GM12801 (cell line): ENCODE measurements around the gene CALHM3.

Source experiments
- TF ChIP-seq, protein P1 (sequence below): IDR thresholded peaks from one replicate; pipeline ENCODE4 v1.5.1; 2011; ENCODE audit warnings: control low read depth; ENCODE audit not compliant: insufficient read length; ENCODE audit errors: extremely low read depth

The CALHM3 gene

DNA sequence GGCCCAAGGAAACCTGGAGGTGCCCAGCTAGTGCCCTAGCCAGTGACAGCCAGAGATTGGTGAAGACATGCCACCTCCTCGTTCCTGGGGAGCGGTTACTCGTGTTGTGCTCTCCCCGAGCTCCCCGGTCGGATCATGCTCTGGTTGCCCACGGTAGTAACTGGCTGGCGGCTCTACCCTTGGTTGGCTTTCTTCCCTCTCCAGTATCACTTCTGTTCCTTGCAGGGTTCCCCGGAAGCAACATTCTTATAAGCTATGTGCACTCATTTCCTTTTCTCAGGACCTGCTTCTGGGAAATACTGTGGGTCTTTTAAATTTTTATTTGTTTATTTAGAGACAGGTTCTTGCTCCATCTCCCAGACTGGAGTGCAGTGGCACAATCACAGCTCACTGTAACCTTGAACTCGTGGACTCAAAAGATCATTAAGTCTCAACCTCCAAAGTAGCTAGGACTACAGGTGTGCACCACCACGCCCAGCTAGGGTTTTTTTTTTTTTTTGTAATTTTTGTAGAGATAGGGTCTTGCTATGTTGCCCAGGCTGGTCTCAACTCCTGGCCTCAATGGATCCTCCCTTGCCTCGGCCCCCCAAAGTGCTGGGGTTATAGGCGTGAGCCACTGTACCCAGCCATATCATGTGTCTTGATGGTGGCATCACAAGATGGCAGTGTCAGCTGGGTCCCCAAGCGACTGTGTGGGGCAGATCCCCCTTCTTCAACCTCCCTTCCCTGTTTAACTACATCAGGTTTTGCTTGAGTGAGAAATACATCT is 13.4 kb downstream of the CALHM3 start:
- TF ChIP-seq, protein P1, sequence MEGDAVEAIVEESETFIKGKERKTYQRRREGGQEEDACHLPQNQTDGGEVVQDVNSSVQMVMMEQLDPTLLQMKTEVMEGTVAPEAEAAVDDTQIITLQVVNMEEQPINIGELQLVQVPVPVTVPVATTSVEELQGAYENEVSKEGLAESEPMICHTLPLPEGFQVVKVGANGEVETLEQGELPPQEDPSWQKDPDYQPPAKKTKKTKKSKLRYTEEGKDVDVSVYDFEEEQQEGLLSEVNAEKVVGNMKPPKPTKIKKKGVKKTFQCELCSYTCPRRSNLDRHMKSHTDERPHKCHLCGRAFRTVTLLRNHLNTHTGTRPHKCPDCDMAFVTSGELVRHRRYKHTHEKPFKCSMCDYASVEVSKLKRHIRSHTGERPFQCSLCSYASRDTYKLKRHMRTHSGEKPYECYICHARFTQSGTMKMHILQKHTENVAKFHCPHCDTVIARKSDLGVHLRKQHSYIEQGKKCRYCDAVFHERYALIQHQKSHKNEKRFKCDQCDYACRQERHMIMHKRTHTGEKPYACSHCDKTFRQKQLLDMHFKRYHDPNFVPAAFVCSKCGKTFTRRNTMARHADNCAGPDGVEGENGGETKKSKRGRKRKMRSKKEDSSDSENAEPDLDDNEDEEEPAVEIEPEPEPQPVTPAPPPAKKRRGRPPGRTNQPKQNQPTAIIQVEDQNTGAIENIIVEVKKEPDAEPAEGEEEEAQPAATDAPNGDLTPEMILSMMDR = no peak

DNA sequence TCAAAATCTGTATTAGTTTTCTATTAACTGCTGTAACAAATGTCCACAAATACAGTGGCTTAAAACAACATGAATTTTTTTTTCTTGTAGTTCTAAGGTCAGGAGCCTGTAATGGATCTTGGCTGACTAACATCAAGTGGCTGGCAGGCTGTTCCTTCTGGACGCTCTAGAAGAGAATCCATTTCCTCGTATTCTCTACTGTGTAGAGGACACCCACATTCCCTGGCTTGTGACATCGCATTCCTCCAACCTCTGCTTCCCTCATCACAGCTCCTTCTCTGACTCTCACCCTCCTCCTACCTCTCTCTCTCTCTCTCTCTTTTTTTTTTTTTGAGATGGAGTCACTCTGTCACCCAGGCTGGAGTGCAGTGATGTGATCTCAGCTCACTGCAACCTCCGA is 15.5 kb downstream of the CALHM3 start:
- TF ChIP-seq, protein P1 = no peak

DNA sequence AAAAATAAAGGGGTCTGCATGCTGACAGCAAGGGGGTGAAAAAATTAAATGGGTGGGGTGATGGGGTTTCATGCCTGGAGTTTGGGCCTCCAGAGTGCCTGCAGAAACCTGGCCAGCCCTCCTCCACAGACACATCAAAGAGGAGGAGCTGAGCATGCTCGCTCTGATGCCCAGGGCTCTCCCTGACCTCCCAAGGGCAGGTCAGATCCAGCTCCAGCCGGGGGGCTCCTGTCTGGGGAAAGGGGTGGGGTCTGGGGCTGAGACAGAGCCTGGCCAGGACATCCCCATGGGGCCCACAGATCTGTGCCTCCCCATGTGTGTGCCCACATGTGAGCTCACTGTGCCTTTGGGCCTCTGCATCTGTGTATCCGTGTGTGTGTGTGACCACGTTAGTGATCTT is 19.4 kb downstream of the CALHM3 start:
- TF ChIP-seq, protein P1 = no peak

DNA sequence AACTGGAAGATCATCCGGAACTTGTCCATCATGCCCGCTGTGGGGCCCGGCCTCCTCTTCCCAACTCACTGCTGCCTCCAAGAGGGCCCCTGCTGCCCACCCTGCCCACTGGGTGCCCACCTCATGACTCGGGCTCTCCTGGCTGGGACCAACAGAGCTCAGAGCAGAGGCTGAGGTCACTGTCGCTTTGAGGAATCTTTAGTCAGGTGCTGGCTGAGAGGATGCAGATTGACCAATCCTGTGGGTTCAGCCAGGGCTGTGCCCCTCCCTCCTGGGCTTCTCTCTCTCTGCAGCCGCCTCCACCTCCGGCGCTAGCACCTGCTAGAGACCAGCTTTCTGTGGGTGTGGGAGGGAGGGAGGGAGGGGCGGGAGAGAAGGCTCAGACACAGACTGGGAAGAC is 20.3 kb downstream of the CALHM3 start, which contains the start of gene CALHM1:
Gene CALHM1, minus strand, starts transcription at position 181 of the 400 bp plus-strand sequence. Its CDS starts 149 bp downstream, at position 32.
- TF ChIP-seq, protein P1 = no peak

DNA sequence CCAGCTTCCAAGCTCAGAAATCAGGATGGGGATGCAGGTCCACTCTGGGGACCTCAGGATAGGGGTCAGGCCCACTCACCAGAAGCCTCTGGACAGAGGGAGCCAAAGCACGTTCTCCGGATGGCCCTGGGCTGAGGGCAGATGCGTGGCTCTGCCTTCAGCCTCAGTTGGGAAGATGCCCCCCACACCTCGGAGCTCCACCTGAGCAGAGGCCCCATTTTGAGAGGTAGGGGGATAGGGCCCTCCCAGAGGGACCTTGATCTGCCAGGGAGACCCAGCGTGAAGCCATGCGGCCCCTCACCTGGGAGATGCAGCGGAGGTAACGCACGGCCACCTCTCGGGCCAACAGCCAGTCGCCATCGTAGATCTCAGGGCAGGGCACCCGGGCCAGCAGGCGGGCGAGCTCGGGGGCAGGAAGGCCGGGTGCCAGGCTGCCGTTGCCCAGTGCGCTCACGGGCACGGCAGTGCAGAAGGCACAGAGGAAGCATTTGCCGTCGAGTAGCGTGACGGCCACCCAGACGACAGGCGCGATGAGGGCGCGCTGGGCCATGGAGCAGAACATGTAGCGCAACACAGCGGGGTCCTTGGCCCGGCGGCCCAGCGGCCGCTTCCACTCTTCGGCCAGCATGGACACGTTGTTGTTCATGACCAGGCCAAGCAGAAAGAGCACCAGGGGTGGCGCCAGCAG is 21.0 kb downstream of the CALHM3 start:
- TF ChIP-seq, protein P1 = no peak

DNA sequence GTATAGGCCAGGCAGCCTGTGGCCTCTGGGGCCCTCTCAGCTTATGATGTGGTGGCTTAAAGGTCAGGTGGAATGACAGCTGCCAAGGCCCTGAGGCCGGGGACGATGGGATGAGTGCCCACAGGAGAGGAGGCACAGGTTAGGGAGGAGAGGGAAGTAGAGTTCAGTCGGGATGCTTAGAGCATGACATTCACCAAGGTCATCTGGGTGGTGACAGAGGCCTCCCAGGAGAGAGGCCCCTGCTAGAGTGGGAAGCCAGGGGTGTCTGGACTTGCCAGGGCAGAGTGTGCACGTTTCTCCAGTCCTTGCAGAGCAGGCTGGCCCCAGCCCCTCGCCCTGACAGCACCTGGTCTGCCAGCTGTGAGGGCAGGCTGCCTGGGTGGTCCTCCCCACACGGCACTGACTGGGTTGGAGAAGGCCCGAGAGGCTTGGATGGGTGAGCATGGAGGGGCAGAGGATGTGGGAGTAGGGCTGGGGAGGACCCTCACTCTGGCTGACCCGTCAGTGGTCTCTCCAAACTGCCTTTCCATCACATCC is 21.8 kb downstream of the CALHM3 start:
- TF ChIP-seq, protein P1 = no peak

DNA sequence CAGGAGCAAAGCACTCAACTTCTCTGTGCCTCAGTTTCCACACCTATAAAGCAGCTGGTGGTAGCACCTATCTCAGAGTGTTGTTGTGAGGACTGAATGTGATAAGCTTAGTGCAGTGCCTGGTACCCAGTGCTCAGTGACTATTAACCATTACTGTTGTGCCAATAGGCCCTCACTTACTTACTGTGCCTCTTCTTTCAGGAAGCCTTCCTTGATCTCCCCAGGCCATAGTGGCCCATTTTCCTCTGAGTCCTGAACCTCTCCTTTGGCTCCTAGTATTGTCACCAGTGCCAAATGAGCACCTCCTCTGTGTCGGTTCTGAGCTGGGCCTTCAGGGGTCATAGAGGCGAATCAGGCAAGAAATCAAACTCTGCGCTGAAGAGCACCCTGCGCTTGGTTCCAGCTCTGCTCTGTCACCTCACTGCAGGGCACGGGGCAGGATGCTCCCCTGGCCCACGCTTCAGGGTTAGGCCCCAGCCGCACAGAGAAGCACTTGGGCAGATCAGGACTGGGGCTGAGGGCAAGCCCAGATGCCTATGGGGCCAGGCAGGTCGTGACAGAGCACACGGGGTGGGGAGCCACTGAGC is 22.9 kb downstream of the CALHM3 start:
- TF ChIP-seq, protein P1 = no peak
